ENCODE measurements around the gene NUAK2.

NUAK2 gene

GRCh38 chr1:205275133-205275532 is 46.4 kb downstream of the NUAK2 start:
- no peak for DNase-seq (ENCODE audit: low read depth, low spot score)

- no peak for DNase-seq (ENCODE audit: low read depth, low spot score)
Measured at GRCh38 chr1:205274041-205274691, 47.4 kb downstream of the NUAK2 start.

GRCh38 chr1:205273551-205273982 is 48.0 kb downstream of the NUAK2 start:
- peak; percentile 69 for DNase-seq (ENCODE audit: low read depth, low spot score)

- DNase-seq (ENCODE audit: low read depth, low spot score) = no peak
Measured at GRCh38 chr1:205272536-205272935, 49.0 kb downstream of the NUAK2 start.

GRCh38 chr1:205271745-205272144 is 49.8 kb downstream of the NUAK2 start:
- no peak for DNase-seq (ENCODE audit: low read depth, low spot score)

GRCh38 chr1:205271277-205271676 is 50.3 kb downstream of the NUAK2 start:
- DNase-seq (ENCODE audit: low read depth, low spot score) = no peak

- no peak for DNase-seq (ENCODE audit: low read depth, low spot score)
Measured at GRCh38 chr1:205270764-205271163, 50.8 kb downstream of the NUAK2 start.

- no peak for DNase-seq (ENCODE audit: low read depth, low spot score)
Measured at GRCh38 chr1:205270271-205270670, 51.3 kb downstream of the NUAK2 start.

GRCh38 chr1:205269711-205270110 is 51.8 kb downstream of the NUAK2 start:
- no peak for DNase-seq (ENCODE audit: low read depth, low spot score)

- no peak for DNase-seq (ENCODE audit: low read depth, low spot score)
Measured at GRCh38 chr1:205268846-205269680, 52.5 kb downstream of the NUAK2 start.

GRCh38 chr1:205267306-205267902 is 54.1 kb downstream of the NUAK2 start:
- DNase-seq (ENCODE audit: low read depth, low spot score) = no peak

GRCh38 chr1:205266611-205267305 is 54.8 kb downstream of the NUAK2 start:
- DNase-seq (ENCODE audit: low read depth, low spot score) = no peak

- no peak for DNase-seq (ENCODE audit: low read depth, low spot score)
Measured at GRCh38 chr1:205263580-205264190, 57.9 kb downstream of the NUAK2 start.

GRCh38 chr1:205262731-205263171 is 58.8 kb downstream of the NUAK2 start:
- DNase-seq (ENCODE audit: low read depth, low spot score) = no peak

- no peak for DNase-seq (ENCODE audit: low read depth, low spot score)
Measured at GRCh38 chr1:205261946-205262691, 59.4 kb downstream of the NUAK2 start.

- no peak for DNase-seq (ENCODE audit: low read depth, low spot score)
Measured at GRCh38 chr1:205260948-205261732, 60.4 kb downstream of the NUAK2 start.

- DNase-seq (ENCODE audit: low read depth, low spot score) = no peak
Measured at GRCh38 chr1:205259998-205260397, 61.5 kb downstream of the NUAK2 start.

GRCh38 chr1:205259324-205259832 is 62.2 kb downstream of the NUAK2 start:
- DNase-seq (ENCODE audit: low read depth, low spot score) = no peak

- no peak for DNase-seq (ENCODE audit: low read depth, low spot score)
Measured at GRCh38 chr1:205258719-205259118, 62.8 kb downstream of the NUAK2 start.

- DNase-seq (ENCODE audit: low read depth, low spot score) = no peak
Measured at GRCh38 chr1:205258261-205258691, 63.3 kb downstream of the NUAK2 start.

Measured in activated naive CD8-positive, alpha-beta T cell treated with anti-CD3 and anti-CD28 coated beads, Interleukin-2, amount 50 U/mL, for 16 hours (primary cell).